Measurements from ENCODE around the gene SLC6A18.

DNA sequence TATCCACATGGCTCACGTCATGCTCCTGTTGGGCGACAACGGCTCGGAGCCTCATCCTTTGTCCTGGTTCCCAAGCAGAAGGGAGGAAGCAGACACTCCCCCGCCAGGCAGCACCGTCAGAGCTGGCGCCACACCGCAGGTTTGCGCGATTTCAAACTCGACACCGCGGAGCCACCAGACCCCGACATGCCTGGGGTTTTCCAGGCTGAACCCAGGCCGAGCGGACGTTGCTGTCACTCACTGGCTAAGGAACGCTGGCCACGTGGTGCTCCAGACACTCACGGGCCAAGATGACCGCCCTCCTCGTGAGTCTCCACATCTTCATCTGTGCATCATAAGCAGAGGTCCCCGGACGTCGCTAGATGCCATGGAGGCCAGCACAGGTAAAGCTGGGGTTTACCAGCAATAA, 60.7 kb downstream of the SLC6A18 start:
- TF ChIP-seq EZH2 (optimal IDR thresholded peaks at IDR 0.05; ENCODE audit: low read depth, low read length) (no peak), CTCF (IDR thresholded peaks at IDR 0.05; ENCODE audit: low read length) (no peak), EZH2phosphoT487 (IDR thresholded peaks at IDR 0.05; ENCODE audit: low read length) (no peak)
